Ascending aorta (tissue), 2 donors: ENCODE data around the gene NTHL1. TPM values are rescaled to one million over a fixed set of nuclear protein-coding genes. Genes with fewer than 3 reads are reported as not detected.

Experiments used
- DNase-seq, 2 donors: peaks; one replicate each; pipeline ENCODE4 v3.0.0-alpha.2; 2019; ENCODE audit warnings: low spot score in 2 of 2
- H3K27ac ChIP-seq, 2 donors: fragments of 200-600 bp; sonication (generic); one replicate each; pipeline ENCODE4 v1.5.1; 2016 to 2017; ENCODE audit warnings: mild to moderate bottlenecking in 1 of 2
- H3K27me3 ChIP-seq: fragments of 200-600 bp; sonication (generic); one replicate; pipeline ENCODE4 v1.5.1; 2017
- H3K36me3 ChIP-seq, 2 donors: fragments of 200-600 bp; sonication (generic); one replicate each; pipeline ENCODE4 v1.5.1; 2016
- H3K4me1 ChIP-seq, 2 donors: fragments of 200-600 bp; sonication (generic); one replicate each; pipeline ENCODE4 v1.5.1; 2016 to 2017; ENCODE audit warnings: mild to moderate bottlenecking in 1 of 2
- H3K4me3 ChIP-seq, 2 donors: fragments of 200-600 bp; sonication (generic); one replicate each; pipeline ENCODE4 v1.5.1; 2016 to 2017; ENCODE audit warnings: mild to moderate bottlenecking in 1 of 2
- H3K9me3 ChIP-seq, 2 donors: fragments of 200-600 bp; sonication (generic); one replicate each; pipeline ENCODE4 v1.5.1; 2016
- CTCF ChIP-seq, 3 experiments: fragments of 200-600 bp in 2 of 3; fragments of 450-650 bp in 1 of 3; sonication (generic) in 2 of 3; IDR thresholded peaks; one replicate each; pipeline ENCODE4 v1.5.1; 2016 to 2019; ENCODE audit warnings: antibody characterized with exemption in 3 of 3, mild to moderate bottlenecking in 1 of 3, moderate library complexity in 1 of 3
- intact Hi-C: fragments of 100-400 bp; cut with DNase I; formaldehyde crosslinking; loops from one replicate; pipeline ENCODE4 v1.15.1; 2023
- total RNA-seq: library from RNA; depleted of rRNA; stranded (reverse); fragments of >200 nt; gene quantifications from one replicate; pipeline ENCODE4 v1.1.0, GENCODE V29; 2016

Gene NTHL1
- total RNA-seq, 1 donor from 2014 or later: 59.5 TPM

- Histone ChIP-seq H3K27ac (no peak overlapping the region), H3K27me3 (no peaks in the 10 kb centered on the region), H3K4me3 (no peak overlapping the region), H3K4me1 (no peaks in the 10 kb centered on the region), H3K9me3 (no peaks in the 10 kb centered on the region), H3K36me3 (peaks cover 86 to 91% of the 10 kb centered on the region in 2 donors)
- TF ChIP-seq CTCF (IDR thresholded peaks at IDR 0.05): no peak
- no peak for DNase-seq
- intact Hi-C loops: no loop called here
Measured at GRCh38 chr16:2089706-2090480, 42.3 kb upstream of the NTHL1 start.

- Histone ChIP-seq H3K36me3 (peaks cover 84 to 89% of the 10 kb centered on the region in 2 donors), H3K9me3 (no peaks in the 10 kb centered on the region)
- intact Hi-C loops: no loop called here
Measured at GRCh38 chr16:2088759-2089358, 41.2 kb upstream of the NTHL1 start.

GRCh38 chr16:2087748-2088631 lies 40.4 kb upstream of the NTHL1 start:
- Histone ChIP-seq H3K4me1 (no peaks in the 10 kb centered on the region), H3K9me3 (no peaks in the 10 kb centered on the region), H3K27ac (no peak overlapping the region), H3K36me3 (peaks cover 75 to 87% of the 10 kb centered on the region in 2 donors), H3K27me3 (no peaks in the 10 kb centered on the region), H3K4me3 (no peak overlapping the region)
- intact Hi-C loops: no loop called here
- no peak for DNase-seq
- no peak for TF ChIP-seq CTCF (IDR thresholded peaks at IDR 0.05)

More at GRCh38 chr16:2088759-2089358, 41.2 kb upstream of the NTHL1 start:
- Histone ChIP-seq H3K27me3 (no peaks in the 10 kb centered on the region), H3K27ac (no peak overlapping the region), H3K4me1 (no peaks in the 10 kb centered on the region), H3K4me3 (no peak overlapping the region)
- DNase-seq: no peak
- TF ChIP-seq CTCF (IDR thresholded peaks at IDR 0.05): no peak

- intact Hi-C loops: no loop called here
- TF ChIP-seq CTCF (IDR thresholded peaks at IDR 0.05): no peak
- no peaks in the 10 kb centered on the region for H3K9me3 ChIP-seq
- H3K36me3 ChIP-seq: peaks cover 74 to 80% of the 10 kb centered on the region in 2 donors
- H3K27me3 ChIP-seq: no peaks in the 10 kb centered on the region
- DNase-seq: no peak
- no peak overlapping the region for H3K27ac ChIP-seq
- H3K4me3 ChIP-seq: no peak overlapping the region
- no peaks in the 10 kb centered on the region for H3K4me1 ChIP-seq
Measured at GRCh38 chr16:2086812-2087747, 39.4 kb upstream of the NTHL1 start.
